Esophagus squamous epithelium (tissue), 5 donors: ENCODE results near the gene NAA11. TPM values are rescaled to one million over a fixed set of nuclear protein-coding genes. Genes with fewer than 3 reads are reported as not detected.
"Not testable (repeated sequence)": the region's sequence is repeated elsewhere in the genome, so short reads cannot be mapped to it uniquely, and the experiment has no call there.

ENCODE experiments used
- DNase-seq: peaks from one replicate; lab custom pipeline; 2025; lab: John Stamatoyannopoulos, UW
- H3K27ac ChIP-seq, 4 donors: fragments of 200-600 bp; sonication (generic); one replicate each; pipeline ENCODE4 v1.5.1; 2016 to 2019; ENCODE audit warnings: mild to moderate bottlenecking in 1 of 4
- H3K27me3 ChIP-seq, 4 donors: fragments of 200-600 bp; sonication (generic); 1 replicate in 3 of 4; 2 replicates in 1 of 4; pipeline versions ENCODE4 v1.5.1 to v1.6.0; 2017 to 2021; ENCODE audit warnings: antibody characterized with exemption in 1 of 4
- H3K36me3 ChIP-seq, 3 donors: fragments of 200-600 bp; sonication (generic); one replicate each; pipeline ENCODE4 v1.5.1; 2016 to 2019
- H3K4me1 ChIP-seq, 3 donors: fragments of 200-600 bp; sonication (generic); one replicate each; pipeline ENCODE4 v1.5.1; 2017 to 2019
- H3K4me3 ChIP-seq, 4 donors: fragments of 200-600 bp; sonication (generic); 1 replicate in 3 of 4; 2 replicates in 1 of 4; pipeline ENCODE4 v1.5.1; 2016 to 2019; ENCODE audit warnings: mild to moderate bottlenecking in 2 of 4, moderate library complexity in 1 of 4
- H3K9me3 ChIP-seq, 3 donors: fragments of 200-600 bp; sonication (generic); one replicate each; pipeline ENCODE4 v1.5.1; 2016 to 2019
- POLR2A ChIP-seq, 4 donors: fragments of 450-650 bp; IDR thresholded peaks; one replicate each; pipeline ENCODE4 v1.6.1; 2017; ENCODE audit warnings: antibody characterized with exemption in 4 of 4, mild to moderate bottlenecking in 4 of 4, moderate library complexity in 3 of 4
- WGBS, 2 donors: methylation state at CpG; one replicate each; pipeline ENCODE4 v1.1.5; 2018; 5-methylcytosine and 5-hydroxymethylcytosine counted together
- intact Hi-C: fragments of 100-400 bp; cut with DNase I; formaldehyde crosslinking; loops from one replicate; pipeline ENCODE4 v1.15.0; 2022
- total RNA-seq, 4 donors: library from RNA; depleted of rRNA; stranded (reverse); fragments of >200 nt; gene quantifications; one replicate each; pipeline ENCODE4 v1.1.0, GENCODE V29; 2016
- TF ChIP-seq, protein P1 (sequence below), 6 experiments: fragments of 450-650 bp in 4 of 6; fragments of 200-600 bp in 2 of 6; sonication (generic) in 2 of 6; IDR thresholded peaks; one replicate each; pipeline ENCODE4 v1.5.1; 2016 to 2019; ENCODE audit warnings: antibody characterized with exemption in 6 of 6, mild to moderate bottlenecking in 4 of 6, moderate library complexity in 4 of 6
- donor health status: DM: yes; HTN: yes; CAD: no.

The NAA11 gene
- total RNA-seq, 4 donors from 2014 or later: not detected

DNA sequence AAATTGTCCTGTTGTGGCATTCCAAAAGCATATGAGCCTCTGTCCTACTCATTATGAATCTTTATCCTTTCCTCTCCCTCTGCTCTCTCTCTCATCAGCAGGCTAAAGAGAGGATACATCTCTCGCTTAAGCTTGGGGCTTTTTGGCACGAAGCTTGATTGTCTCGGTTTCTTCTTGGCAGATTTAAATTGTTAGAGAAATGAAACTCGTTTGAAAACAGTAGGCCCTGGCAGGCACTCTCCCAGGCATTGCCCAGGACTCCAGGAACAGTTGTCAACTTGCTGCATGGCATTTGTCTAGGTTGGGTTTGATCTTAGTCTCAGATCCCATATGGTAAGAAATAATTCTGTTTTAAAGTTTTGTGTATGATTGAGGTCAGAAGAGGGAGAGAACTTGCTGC lies 35.5 kb downstream of the NAA11 start:
- H3K27ac ChIP-seq: no peak overlapping the region
- no peak for DNase-seq
- WGBS, 2 donors: 24 to 27% methylated on average over 3 to 4 of the region's 4 CpGs
- H3K4me3 ChIP-seq: no peak overlapping the region
- no peaks in the 10 kb centered on the region for H3K27me3 ChIP-seq
- H3K4me1 ChIP-seq: peaks cover 0 to 15% (median 0%) of the 10 kb centered on the region in 3 donors
- H3K36me3 ChIP-seq: no peaks in the 10 kb centered on the region
- intact Hi-C loops: no loop called here
- no peaks in the 10 kb centered on the region for H3K9me3 ChIP-seq
- no peak for TF ChIP-seq POLR2A (IDR thresholded peaks at IDR 0.05)
- TF ChIP-seq, protein P1, sequence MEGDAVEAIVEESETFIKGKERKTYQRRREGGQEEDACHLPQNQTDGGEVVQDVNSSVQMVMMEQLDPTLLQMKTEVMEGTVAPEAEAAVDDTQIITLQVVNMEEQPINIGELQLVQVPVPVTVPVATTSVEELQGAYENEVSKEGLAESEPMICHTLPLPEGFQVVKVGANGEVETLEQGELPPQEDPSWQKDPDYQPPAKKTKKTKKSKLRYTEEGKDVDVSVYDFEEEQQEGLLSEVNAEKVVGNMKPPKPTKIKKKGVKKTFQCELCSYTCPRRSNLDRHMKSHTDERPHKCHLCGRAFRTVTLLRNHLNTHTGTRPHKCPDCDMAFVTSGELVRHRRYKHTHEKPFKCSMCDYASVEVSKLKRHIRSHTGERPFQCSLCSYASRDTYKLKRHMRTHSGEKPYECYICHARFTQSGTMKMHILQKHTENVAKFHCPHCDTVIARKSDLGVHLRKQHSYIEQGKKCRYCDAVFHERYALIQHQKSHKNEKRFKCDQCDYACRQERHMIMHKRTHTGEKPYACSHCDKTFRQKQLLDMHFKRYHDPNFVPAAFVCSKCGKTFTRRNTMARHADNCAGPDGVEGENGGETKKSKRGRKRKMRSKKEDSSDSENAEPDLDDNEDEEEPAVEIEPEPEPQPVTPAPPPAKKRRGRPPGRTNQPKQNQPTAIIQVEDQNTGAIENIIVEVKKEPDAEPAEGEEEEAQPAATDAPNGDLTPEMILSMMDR (IDR thresholded peaks at IDR 0.05): no peak

DNA sequence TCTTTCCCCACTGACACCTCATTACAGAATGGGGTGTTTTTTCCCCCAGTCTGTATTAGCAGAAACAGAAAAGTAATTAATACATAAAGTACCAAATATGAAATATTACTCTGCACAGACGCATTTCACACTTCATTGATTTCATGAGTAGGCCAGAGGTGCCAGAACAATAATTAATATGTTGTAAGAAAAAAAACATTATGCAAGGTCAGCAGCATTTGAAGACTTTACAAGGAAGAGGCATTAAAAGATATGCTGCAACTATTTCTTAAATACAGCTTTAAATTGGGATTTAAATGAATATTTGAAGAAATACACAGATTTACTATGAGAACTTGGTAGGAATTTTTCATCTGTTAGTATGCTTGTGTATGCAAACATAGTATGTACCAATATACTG lies 37.7 kb downstream of the NAA11 start:
- intact Hi-C loops: no loop called here
- WGBS, 2 donors: 67 to 68% methylated on average over 1 of the region's 1 CpG
- Histone ChIP-seq H3K9me3 (no peaks in the 10 kb centered on the region), H3K4me1 (peaks cover 0 to 5% (median 0%) of the 10 kb centered on the region in 3 donors), H3K27ac (no peak overlapping the region), H3K36me3 (no peaks in the 10 kb centered on the region), H3K4me3 (no peak overlapping the region), H3K27me3 (no peaks in the 10 kb centered on the region)
- TF ChIP-seq, protein P1 (IDR thresholded peaks at IDR 0.05): no peak
- TF ChIP-seq POLR2A (IDR thresholded peaks at IDR 0.05): no peak
- no peak for DNase-seq

DNA sequence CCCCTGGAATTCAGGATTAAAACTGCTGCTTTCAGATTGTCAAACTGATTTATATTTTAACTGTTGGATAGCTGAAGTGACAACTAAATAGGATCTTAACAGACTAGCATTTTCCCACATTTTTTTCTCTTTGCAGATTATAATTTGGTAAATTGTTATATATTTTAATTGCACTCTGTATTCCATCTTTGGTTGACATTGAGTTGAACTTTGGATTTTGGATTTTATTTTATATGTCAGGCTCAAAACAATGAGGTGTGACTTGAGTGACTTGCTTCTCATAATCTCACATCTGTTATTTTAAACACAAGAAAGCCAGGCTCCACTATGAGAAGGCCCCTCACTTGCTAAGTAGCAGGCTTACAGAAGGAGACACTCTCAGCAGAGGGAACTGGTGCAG lies 38.1 kb downstream of the NAA11 start:
- Histone ChIP-seq H3K4me1 (peaks cover 0 to 5% (median 0%) of the 10 kb centered on the region in 3 donors), H3K4me3 (no peak overlapping the region), H3K36me3 (no peaks in the 10 kb centered on the region), H3K9me3 (no peaks in the 10 kb centered on the region), H3K27me3 (no peaks in the 10 kb centered on the region), H3K27ac (no peak overlapping the region)
- intact Hi-C loops: no loop called here
- no peak for DNase-seq
- no peak for TF ChIP-seq POLR2A (IDR thresholded peaks at IDR 0.05)
- TF ChIP-seq, protein P1 (IDR thresholded peaks at IDR 0.05): no peak

DNA sequence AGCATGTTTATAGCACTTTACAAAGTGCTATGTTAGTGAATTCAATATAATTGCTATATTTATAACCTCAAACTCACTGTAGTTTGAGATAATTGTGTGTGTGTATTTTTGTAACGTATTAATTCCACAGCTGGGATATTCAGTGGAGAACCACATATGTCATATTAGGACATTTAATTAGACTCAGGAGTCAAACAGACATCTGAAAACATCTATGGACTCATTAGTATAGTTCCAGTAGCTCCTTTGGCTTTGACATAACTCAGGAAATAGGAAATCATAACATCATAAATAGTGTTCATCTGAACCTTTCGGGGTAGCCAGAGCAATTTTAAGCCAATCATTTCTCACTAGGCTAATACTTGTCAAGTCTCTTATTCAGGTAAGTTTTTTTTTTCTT lies 38.8 kb downstream of the NAA11 start:
- 71 to 75% methylated on average over 2 of the region's 2 CpGs for WGBS, 2 donors
- no peaks in the 10 kb centered on the region for H3K4me1 ChIP-seq
- intact Hi-C loops: no loop called here
- no peaks in the 10 kb centered on the region for H3K27me3 ChIP-seq
- no peaks in the 10 kb centered on the region for H3K9me3 ChIP-seq
- DNase-seq: no peak
- no peak overlapping the region for H3K27ac ChIP-seq
- no peaks in the 10 kb centered on the region for H3K36me3 ChIP-seq
- TF ChIP-seq POLR2A (IDR thresholded peaks at IDR 0.05): no peak
- TF ChIP-seq, protein P1 (IDR thresholded peaks at IDR 0.05): no peak
- no peak overlapping the region for H3K4me3 ChIP-seq

DNA sequence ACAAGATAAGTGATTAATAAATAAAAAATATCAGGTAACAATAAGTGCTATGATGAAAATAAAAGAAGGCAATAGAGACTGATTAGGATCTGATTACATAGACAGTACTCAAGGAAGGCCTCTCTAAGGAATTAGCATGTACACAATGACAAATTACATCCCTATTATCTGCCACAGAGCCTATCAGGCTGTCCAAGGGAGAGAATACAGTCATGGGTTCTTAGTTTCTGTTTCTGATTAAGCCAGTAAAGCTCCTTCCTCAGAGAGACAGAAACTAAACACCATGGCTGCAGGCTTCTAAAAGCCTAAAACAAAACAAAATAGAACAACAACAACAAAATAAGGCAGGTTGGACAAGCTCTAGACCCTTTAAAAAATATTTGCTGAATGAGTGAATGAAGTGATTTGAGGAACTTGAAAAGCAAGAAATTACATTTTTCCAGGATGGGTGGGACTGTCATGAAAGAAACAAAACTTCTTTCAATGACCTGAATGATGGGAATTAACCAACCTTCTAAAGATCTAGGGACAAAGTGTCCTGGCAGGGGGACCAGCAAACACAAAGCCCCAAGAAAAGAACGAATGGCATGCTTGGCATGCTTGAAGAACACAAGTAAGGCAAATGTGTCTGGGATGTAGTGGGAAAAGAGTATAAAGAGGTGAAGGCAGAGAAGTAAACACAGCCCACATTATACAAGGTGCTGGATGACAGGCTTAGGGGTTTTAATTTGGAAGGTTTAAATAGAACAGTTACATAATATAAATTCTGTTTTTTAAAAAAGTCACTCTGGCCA lies 44.1 kb downstream of the NAA11 start:
- Histone ChIP-seq H3K4me1 (peaks cover 0 to 5% (median 0%) of the 10 kb centered on the region in 3 donors), H3K9me3 (no peaks in the 10 kb centered on the region), H3K4me3 (no peak overlapping the region), H3K27me3 (no peaks in the 10 kb centered on the region), H3K36me3 (no peaks in the 10 kb centered on the region), H3K27ac (no peak overlapping the region)
- TF ChIP-seq POLR2A (IDR thresholded peaks at IDR 0.05): no peak
- WGBS, 2 donors: 21 to 36% methylated on average over 1 of the region's 1 CpG
- no peak for DNase-seq
- intact Hi-C loops: no loop called here

DNA sequence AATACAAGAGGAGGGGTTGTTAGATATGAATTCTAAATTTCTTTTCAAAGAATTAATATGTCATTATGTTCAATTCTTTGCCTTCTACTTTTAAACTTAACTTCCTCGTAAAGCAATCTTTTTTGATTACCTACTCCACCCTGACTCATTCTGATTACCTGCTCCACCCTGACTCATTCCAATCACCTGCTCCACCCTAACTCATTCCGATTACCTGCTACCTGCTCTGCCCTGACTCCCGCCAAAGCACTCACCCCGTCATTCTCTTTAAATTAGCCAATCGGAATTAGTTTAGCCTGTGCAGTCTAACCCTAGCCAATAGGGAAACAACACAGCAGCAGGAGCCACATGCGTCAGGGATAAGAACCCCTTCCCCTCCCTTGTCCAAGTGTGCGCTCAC lies 48.4 kb downstream of the NAA11 start:
- H3K4me3 ChIP-seq, H3K27ac ChIP-seq, H3K36me3 ChIP-seq, H3K9me3 ChIP-seq, H3K27me3 ChIP-seq, H3K4me1 ChIP-seq, DNase-seq, intact Hi-C loops: not testable (repeated sequence)
- 79 to 89% methylated on average over 7 of the region's 7 CpGs for WGBS, 2 donors
